Body of pancreas (tissue), 4 donors: Measurements from ENCODE around the gene P2RX4.

ENCODE experiments used
- POLR2A ChIP-seq, 3 donors: fragments of 450-650 bp; IDR thresholded peaks; one replicate each; pipeline ENCODE4 v1.6.1; 2016; ENCODE audit warnings: antibody characterized with exemption in 3 of 3, mild to moderate bottlenecking in 2 of 3
- TF ChIP-seq, protein P1 (sequence below), 7 experiments: fragments of 450-650 bp in 4 of 7; fragments of 200-600 bp in 3 of 7; sonication (generic) in 3 of 7; IDR thresholded peaks; one replicate each; pipeline ENCODE4 v1.5.1; 2016 to 2019; ENCODE audit warnings: antibody characterized with exemption in 7 of 7

GRCh38 chr12:121232977-121233627 lies 23.2 kb downstream of the P2RX4 start:
- TF ChIP-seq, protein P1, sequence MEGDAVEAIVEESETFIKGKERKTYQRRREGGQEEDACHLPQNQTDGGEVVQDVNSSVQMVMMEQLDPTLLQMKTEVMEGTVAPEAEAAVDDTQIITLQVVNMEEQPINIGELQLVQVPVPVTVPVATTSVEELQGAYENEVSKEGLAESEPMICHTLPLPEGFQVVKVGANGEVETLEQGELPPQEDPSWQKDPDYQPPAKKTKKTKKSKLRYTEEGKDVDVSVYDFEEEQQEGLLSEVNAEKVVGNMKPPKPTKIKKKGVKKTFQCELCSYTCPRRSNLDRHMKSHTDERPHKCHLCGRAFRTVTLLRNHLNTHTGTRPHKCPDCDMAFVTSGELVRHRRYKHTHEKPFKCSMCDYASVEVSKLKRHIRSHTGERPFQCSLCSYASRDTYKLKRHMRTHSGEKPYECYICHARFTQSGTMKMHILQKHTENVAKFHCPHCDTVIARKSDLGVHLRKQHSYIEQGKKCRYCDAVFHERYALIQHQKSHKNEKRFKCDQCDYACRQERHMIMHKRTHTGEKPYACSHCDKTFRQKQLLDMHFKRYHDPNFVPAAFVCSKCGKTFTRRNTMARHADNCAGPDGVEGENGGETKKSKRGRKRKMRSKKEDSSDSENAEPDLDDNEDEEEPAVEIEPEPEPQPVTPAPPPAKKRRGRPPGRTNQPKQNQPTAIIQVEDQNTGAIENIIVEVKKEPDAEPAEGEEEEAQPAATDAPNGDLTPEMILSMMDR (IDR thresholded peaks at IDR 0.05), result no peak
- no peak for TF ChIP-seq POLR2A (IDR thresholded peaks at IDR 0.05)
